H1 (cell line): ENCODE measurements around the gene GP9. TPM values are rescaled to one million over a fixed set of nuclear protein-coding genes. Genes with fewer than 3 reads are reported as not detected.

ENCODE experiments used
- CHD7 ChIP-seq: fragments of 300-600 bp; sonication (generic); IDR thresholded peaks from 2 replicates; pipeline ENCODE4 v1.7.1; 2012; ENCODE audit warnings: low read length, moderate library complexity, mild to moderate bottlenecking, inconsistent platforms; ENCODE audit not compliant: insufficient replicate concordance
- polyA plus RNA-seq, 7 experiments: library from polyadenylated mRNA; depleted of rRNA in 3 of 7; stranded (reverse) in 5 of 7; unstranded in 2 of 7; fragments of >200 nt in 5 of 7; fragments of 200-250 nt in 2 of 7; gene quantifications; 1 replicate in 5 of 7; 2 replicates in 1 of 7; 4 replicates in 1 of 7; pipeline versions ENCODE4 v1.2.1 to v1.2.3, GENCODE V29; 2011 to 2013; ENCODE audit warnings: missing spikeins in 2 of 7, mixed read lengths in 2 of 7
- total RNA-seq: library from RNA; stranded (reverse); fragmentation: NEBNext Ultra II Directional; extraction: Animal tissue kit (Norgen Biotek cat#: 25700); gene quantifications from 2 replicates; pipeline ENCODE4 v1.2.1, GENCODE V29; 2021

GP9 gene
- total and polyA plus RNA-seq, 2 of the 8 experiments (the other 6 are each of a cell fraction or from before 2014, with no cell fraction given) = not detected

GRCh38 chr3:129035360-129036221 lies 25.0 kb upstream of the GP9 start (continued):
- no peak for TF ChIP-seq CHD7
